Jurkat, Clone E6-1 (cell line): Measurements from ENCODE around the gene CTCFL.

Source experiments
- DNase-seq: peaks from one replicate; pipeline ENCODE4 v3.0.0-alpha.2; 2011; ENCODE audit warnings: low read depth, low spot score
- H3K4me3 ChIP-seq: 2 replicates; pipeline ENCODE4 v1.5.1; 2011; ENCODE audit warnings: mild to moderate bottlenecking, low read length, control low read depth, moderate library complexity

CTCFL gene

GRCh38 chr20:57456116-57456515, 68.8 kb downstream of the CTCFL start:
- no peak overlapping the region for H3K4me3 ChIP-seq
- no peak for DNase-seq

- H3K4me3 ChIP-seq = no peak overlapping the region
- DNase-seq = no peak
Measured at GRCh38 chr20:57455386-57455785, 69.6 kb downstream of the CTCFL start.

GRCh38 chr20:57451795-57452661, 72.9 kb downstream of the CTCFL start:
- peak; percentile 95 for DNase-seq

GRCh38 chr20:57451431-57451794, 73.5 kb downstream of the CTCFL start:
- no peak for DNase-seq

More at GRCh38 chr20:57451795-57452661, 72.9 kb downstream of the CTCFL start:
- H3K4me3 ChIP-seq = peak overlapping the region; percentile 46

GRCh38 chr20:57450931-57451330, 74.0 kb downstream of the CTCFL start:
- no peak for DNase-seq
- no peak overlapping the region; the same call in 1 of the 2 replicates for H3K4me3 ChIP-seq

More at GRCh38 chr20:57451431-57451794, 73.5 kb downstream of the CTCFL start:
- H3K4me3 ChIP-seq = peak overlapping the region; percentile 46

GRCh38 chr20:57450419-57450818, 74.5 kb downstream of the CTCFL start:
- DNase-seq = no peak
- H3K4me3 ChIP-seq = no peak overlapping the region

GRCh38 chr20:57449398-57450354, 75.3 kb downstream of the CTCFL start:
- no peak overlapping the region for H3K4me3 ChIP-seq
- no peak for DNase-seq

- no peak overlapping the region for H3K4me3 ChIP-seq
- DNase-seq = no peak
Measured at GRCh38 chr20:57448764-57449354, 76.1 kb downstream of the CTCFL start.
